ENCODE measurements around the gene BGN.

DNA sequence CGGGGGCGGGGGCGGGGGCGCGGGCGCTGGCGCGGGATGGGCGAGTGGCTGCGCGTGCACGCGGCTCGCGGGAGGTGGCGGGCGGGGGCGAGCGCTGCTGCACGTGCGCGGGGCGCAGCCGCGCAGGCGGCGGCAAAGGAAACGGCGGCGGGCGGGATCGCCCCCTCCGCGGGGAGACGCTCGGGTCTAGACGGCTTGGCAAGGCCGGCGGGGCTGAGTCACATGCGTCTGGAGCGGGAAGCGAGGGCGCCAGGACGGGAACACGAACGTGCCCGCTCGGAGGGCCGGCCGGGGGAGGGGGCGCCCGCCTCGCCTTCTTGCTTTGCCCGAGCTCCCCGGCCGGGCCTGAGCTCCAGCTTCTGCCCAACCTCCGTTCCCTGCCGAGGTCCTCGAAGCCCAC is 20.1 kb upstream of the BGN start:
- TF ChIP-seq, protein P1, sequence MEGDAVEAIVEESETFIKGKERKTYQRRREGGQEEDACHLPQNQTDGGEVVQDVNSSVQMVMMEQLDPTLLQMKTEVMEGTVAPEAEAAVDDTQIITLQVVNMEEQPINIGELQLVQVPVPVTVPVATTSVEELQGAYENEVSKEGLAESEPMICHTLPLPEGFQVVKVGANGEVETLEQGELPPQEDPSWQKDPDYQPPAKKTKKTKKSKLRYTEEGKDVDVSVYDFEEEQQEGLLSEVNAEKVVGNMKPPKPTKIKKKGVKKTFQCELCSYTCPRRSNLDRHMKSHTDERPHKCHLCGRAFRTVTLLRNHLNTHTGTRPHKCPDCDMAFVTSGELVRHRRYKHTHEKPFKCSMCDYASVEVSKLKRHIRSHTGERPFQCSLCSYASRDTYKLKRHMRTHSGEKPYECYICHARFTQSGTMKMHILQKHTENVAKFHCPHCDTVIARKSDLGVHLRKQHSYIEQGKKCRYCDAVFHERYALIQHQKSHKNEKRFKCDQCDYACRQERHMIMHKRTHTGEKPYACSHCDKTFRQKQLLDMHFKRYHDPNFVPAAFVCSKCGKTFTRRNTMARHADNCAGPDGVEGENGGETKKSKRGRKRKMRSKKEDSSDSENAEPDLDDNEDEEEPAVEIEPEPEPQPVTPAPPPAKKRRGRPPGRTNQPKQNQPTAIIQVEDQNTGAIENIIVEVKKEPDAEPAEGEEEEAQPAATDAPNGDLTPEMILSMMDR (IDR thresholded peaks at IDR 0.05) = no peak
- no peak for TF ChIP-seq POLR2AphosphoS5 (IDR thresholded peaks at IDR 0.05)
